GM15510 (cell line): ENCODE data around the gene KLK1.

Experiments
- POLR2A ChIP-seq: IDR thresholded peaks from 3 replicates; pipeline ENCODE4 v1.6.1; 2011; ENCODE audit warnings: borderline replicate concordance; ENCODE audit not compliant: insufficient read length; ENCODE audit errors: extremely low read depth

KLK1 gene

DNA sequence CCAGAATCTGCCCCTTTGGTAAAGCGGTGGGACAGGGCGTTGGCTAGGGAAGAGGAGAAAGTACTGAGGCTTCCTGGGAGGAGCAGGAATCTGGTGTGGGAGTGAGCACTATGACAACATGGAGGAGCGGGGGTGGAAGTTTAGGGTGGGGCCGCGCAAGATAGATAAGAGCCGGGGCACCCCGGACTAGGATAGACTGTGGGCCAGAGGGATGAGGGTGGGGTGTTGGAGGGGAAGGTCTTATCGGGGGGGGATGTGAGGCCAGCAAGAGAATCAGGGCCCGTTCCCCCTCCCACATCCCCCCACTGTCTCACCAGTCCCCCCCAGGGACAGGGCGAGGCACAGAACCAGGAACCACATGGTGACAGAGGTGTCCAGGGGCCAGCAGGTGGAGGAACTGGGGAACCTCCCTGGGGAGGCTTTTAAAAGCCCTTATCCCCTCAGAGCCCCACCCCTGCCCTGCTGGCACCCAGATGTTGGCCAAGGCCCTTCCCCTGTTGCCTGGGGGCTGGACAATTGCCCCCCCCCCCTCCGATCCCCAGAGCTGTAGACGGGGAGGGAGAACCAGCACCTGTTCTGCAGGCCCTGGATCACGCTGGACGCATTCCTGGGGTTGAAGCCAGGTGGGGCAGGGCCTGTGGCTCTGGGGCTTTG lies at the start of gene KLK1:
Gene KLK1 (minus strand): TSS at position 399 of the 654 bp plus-strand sequence. CDS start 39 bp downstream, at position 360.
- TF ChIP-seq POLR2A = no peak

DNA sequence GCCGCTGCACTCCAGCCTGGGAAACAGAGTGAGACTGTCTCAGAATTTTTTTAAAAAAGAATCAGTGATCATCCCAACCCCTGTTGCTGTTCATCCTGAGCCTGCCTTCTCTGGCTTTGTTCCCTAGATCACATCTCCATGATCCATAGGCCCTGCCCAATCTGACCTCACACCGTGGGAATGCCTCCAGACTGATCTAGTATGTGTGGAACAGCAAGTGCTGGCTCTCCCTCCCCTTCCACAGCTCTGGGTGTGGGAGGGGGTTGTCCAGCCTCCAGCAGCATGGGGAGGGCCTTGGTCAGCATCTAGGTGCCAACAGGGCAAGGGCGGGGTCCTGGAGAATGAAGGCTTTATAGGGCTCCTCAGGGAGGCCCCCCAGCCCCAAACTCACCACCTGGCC lies 49.5 kb upstream of the KLK1 start, which contains the start of gene KLK2:
Gene KLK2 (plus strand): TSS at position 384 of the 400 bp plus-strand sequence. CDS start 35 bp downstream, outside the sequence.
- no peak for TF ChIP-seq POLR2A

DNA sequence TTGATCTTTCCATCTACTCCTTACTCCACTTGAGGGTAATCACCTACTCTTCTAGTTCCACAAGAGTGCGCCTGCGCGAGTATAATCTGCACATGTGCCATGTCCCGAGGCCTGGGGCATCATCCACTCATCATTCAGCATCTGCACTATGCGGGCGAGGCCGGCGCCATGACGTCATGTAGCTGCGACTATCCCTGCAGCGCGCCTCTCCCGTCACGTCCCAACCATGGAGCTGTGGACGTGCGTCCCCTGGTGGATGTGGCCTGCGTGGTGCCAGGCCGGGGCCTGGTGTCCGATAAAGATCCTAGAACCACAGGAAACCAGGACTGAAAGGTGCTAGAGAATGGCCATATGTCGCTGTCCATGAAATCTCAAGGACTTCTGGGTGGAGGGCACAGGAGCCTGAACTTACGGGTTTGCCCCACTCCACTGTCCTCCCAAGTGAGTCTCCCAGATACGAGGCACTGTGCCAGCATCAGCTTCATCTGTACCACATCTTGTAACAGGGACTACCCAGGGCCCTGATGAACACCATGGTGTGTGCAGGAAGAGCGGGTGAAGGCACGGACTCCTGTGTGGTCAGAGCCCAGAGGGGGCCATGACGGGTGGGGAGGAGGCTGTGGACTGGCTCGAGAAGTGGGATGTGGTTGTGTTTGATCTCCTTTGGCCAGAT lies 47.0 kb upstream of the KLK1 start:
- TF ChIP-seq POLR2A = no peak

DNA sequence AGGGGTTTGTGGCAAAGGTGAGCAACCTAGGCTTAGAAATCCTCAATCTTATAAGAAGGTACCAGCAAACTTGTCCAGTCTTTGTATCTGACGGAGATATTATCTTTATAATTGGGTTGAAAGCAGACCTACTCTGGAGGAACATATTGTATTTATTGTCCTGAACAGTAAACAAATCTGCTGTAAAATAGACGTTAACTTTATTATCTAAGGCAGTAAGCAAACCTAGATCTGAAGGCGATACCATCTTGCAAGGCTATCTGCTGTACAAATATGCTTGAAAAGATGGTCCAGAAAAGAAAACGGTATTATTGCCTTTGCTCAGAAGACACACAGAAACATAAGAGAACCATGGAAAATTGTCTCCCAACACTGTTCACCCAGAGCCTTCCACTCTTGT lies 45.9 kb upstream of the KLK1 start:
- no peak for TF ChIP-seq POLR2A

DNA sequence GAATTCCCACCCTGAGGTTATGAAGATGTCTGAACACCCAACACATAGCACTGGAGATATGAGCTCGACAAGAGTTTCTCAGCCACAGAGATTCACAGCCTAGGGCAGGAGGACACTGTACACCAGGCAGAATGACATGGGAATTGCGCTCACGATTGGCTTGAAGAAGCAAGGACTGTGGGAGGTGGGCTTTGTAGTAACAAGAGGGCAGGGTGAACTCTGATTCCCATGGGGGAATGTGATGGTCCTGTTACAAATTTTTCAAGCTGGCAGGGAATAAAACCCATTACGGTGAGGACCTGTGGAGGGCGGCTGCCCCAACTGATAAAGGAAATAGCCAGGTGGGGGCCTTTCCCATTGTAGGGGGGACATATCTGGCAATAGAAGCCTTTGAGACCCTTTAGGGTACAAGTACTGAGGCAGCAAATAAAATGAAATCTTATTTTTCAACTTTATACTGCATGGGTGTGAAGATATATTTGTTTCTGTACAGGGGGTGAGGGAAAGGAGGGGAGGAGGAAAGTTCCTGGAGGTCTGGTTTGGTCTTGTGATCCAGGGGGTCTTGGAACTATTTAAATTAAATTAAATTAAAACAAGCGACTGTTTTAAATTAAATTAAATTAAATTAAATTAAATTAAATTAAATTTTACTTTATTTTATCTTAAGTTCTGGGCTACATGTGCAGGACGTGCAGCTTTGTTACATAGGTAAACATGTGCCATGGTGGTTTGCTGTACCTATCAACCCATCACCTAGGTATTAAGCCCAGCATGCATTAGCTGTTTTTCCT lies 38.1 kb upstream of the KLK1 start:
- no peak for TF ChIP-seq POLR2A

DNA sequence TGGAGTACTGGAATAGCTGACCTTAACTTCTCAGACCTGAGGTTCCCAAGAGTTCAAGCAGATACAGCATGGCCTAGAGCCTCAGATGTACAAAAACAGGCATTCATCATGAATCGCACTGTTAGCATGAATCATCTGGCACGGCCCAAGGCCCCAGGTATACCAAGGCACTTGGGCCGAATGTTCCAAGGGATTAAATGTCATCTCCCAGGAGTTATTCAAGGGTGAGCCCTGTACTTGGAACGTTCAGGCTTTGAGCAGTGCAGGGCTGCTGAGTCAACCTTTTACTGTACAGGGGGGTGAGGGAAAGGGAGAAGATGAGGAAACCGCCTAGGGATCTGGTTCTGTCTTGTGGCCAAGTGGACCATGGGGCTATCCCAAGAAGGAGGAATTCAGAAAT lies 37.4 kb upstream of the KLK1 start:
- TF ChIP-seq POLR2A = no peak

DNA sequence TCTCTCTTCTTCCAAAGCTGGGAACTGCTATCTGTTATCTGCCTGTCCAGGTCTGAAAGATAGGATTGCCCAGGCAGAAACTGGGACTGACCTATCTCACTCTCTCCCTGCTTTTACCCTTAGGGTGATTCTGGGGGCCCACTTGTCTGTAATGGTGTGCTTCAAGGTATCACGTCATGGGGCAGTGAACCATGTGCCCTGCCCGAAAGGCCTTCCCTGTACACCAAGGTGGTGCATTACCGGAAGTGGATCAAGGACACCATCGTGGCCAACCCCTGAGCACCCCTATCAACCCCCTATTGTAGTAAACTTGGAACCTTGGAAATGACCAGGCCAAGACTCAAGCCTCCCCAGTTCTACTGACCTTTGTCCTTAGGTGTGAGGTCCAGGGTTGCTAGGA lies 36.3 kb upstream of the KLK1 start:
- TF ChIP-seq POLR2A = no peak

DNA sequence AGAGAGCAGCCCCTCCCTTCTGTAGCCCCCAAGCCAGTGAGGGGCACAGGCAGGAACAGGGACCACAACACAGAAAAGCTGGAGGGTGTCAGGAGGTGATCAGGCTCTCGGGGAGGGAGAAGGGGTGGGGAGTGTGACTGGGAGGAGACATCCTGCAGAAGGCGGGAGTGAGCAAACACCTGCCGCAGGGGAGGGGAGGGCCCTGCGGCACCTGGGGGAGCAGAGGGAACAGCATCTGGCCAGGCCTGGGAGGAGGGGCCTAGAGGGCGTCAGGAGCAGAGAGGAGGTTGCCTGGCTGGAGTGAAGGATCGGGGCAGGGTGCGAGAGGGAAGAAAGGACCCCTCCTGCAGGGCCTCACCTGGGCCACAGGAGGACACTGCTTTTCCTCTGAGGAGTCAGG lies 35.3 kb upstream of the KLK1 start:
- TF ChIP-seq POLR2A = no peak

DNA sequence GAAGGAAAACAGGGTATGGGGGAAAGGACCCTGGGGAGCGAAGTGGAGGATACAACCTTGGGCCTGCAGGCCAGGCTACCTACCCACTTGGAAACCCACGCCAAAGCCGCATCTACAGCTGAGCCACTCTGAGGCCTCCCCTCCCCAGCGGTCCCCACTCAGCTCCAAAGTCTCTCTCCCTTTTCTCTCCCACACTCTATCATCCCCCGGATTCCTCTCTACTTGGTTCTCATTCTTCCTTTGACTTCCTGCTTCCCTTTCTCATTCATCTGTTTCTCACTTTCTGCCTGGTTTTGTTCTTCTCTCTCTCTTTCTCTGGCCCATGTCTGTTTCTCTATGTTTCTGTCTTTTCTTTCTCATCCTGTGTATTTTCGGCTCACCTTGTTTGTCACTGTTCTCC lies 33.8 kb upstream of the KLK1 start:
- TF ChIP-seq POLR2A = no peak

DNA sequence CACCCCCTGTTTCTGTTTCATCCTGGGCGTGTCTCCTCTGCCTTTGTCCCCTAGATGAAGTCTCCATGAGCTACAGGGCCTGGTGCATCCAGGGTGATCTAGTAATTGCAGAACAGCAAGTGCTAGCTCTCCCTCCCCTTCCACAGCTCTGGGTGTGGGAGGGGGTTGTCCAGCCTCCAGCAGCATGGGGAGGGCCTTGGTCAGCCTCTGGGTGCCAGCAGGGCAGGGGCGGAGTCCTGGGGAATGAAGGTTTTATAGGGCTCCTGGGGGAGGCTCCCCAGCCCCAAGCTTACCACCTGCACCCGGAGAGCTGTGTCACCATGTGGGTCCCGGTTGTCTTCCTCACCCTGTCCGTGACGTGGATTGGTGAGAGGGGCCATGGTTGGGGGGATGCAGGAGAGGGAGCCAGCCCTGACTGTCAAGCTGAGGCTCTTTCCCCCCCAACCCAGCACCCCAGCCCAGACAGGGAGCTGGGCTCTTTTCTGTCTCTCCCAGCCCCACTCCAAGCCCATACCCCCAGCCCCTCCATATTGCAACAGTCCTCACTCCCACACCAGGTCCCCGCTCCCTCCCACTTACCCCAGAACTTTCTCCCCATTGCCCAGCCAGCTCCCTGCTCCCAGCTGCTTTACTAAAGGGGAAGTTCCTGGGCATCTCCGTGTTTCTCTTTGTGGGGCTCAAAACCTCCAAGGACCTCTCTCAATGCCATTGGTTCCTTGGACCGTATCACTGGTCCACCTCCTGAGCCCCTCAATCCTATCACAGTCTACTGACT lies 31.2 kb upstream of the KLK1 start, which contains the start of gene KLK3:
Gene KLK3 (plus strand): TSS at position 280 of the 775 bp plus-strand sequence. CDS start 41 bp downstream, at position 321.
- TF ChIP-seq POLR2A = no peak

DNA sequence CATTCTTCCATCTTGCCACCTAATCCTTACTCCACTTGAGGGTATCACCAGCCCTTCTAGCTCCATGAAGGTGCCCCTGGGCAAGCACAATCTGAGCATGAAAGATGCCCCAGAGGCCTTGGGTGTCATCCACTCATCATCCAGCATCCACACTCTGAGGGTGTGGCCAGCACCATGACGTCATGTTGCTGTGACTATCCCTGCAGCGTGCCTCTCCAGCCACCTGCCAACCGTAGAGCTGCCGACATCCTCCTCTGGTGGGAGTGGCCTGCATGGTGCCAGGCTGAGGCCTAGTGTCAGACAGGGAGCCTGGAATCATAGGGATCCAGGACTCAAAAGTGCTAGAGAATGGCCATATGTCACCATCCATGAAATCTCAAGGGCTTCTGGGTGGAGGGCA lies 28.0 kb upstream of the KLK1 start:
- no peak for TF ChIP-seq POLR2A

DNA sequence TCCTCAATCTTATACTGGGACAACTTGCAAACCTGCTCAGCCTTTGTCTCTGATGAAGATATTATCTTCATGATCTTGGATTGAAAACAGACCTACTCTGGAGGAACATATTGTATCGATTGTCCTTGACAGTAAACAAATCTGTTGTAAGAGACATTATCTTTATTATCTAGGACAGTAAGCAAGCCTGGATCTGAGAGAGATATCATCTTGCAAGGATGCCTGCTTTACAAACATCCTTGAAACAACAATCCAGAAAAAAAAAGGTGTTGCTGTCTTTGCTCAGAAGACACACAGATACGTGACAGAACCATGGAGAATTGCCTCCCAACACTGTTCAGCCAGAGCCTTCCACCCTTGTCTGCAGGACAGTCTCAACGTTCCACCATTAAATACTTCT lies 27.2 kb upstream of the KLK1 start:
- no peak for TF ChIP-seq POLR2A

DNA sequence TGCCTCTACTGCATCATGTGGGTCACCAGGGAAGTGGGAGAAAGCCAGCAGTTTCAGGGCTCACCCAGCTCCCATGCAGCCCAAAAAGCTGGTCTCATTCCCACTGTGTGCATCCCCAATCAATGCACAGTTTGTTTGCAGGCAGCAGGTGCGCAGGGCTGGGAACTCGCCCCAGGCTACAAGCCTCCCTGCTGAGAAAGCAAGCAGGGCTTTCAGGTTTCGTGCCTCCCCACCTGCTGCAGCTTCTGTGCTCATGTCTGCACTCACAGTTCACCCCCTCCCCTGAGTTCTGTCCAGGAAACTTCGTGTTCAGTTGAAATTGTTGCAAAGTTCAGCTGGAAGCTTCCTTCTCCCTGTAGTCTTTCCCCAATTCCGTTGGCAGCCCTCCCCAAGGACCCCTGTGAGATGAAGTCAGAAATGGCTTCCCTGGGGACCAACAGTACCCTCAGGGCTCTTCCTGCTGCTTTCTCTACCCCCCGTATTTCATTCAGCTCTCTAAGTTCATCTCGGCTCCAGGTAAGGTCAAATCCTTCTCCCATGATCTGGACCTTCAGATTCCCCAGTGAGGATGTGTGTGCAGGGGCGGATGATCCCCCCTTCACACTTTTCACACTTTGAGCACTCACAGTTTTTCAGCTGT lies 20.8 kb upstream of the KLK1 start:
- TF ChIP-seq POLR2A = no peak

DNA sequence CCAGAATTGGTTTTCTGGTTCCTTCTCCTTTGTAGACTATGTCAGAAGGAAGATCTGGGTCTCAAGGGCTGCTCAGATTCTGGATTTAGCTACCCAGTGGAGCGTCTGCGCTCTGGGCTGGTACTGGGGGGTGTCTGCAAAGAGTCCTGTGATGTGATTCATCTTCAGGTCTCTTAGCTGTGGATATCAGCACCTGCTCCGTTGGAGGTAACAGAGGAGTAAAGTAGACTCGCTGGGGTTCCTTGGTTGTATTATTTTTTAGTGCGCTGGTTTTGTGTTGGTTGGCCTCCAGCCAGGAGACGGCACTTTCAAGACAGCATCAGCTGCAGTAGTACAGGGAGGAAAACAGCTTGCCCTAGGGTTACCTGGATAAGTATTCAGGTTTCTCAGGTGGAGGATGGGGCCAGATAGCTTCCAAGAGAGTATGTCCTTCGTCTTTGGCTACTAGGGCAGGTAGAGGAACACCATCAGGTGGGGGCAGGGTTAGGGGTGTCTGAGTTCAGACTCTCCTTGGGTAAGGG lies 20.2 kb upstream of the KLK1 start:
- no peak for TF ChIP-seq POLR2A
